GM12874 (cell line): ENCODE data around the gene CDH23.

Source experiments
- TF ChIP-seq, protein P1 (sequence below): IDR thresholded peaks from 2 replicates; pipeline ENCODE4 v1.5.1; 2011; ENCODE audit warnings: low read depth, mild to moderate bottlenecking, control low read depth, low read length, moderate library complexity; ENCODE audit not compliant: insufficient read depth

The CDH23 gene

DNA sequence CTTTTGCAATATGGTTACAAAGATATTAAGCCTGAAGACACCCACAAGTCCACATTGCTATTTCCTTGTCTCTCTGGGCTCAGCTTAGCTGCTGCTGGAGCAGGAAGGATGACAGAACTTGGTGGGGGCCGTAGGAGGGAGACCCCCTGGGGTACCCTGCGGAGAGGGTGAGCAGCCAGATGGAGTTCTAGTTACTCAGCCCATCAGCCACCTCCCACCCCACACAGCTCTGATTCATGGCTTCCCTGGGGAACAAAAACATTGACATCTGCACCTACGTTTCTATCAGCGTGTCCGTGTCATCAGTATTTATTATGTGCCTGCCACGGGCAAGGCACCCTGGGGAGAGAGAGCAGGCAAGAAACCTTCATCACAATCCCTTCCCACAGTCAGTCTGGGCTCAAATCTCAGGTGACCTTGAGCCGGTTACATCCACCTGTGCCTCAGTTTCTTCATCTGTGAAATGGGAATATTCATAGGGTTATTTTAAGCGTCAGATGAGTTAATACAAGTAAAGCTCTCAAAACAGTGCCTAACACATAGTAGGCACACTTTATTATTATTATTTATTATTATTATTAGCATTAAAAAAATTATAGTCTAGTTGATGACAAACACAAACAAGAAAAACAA, 191.3 kb downstream of the CDH23 start:
- TF ChIP-seq, protein P1, sequence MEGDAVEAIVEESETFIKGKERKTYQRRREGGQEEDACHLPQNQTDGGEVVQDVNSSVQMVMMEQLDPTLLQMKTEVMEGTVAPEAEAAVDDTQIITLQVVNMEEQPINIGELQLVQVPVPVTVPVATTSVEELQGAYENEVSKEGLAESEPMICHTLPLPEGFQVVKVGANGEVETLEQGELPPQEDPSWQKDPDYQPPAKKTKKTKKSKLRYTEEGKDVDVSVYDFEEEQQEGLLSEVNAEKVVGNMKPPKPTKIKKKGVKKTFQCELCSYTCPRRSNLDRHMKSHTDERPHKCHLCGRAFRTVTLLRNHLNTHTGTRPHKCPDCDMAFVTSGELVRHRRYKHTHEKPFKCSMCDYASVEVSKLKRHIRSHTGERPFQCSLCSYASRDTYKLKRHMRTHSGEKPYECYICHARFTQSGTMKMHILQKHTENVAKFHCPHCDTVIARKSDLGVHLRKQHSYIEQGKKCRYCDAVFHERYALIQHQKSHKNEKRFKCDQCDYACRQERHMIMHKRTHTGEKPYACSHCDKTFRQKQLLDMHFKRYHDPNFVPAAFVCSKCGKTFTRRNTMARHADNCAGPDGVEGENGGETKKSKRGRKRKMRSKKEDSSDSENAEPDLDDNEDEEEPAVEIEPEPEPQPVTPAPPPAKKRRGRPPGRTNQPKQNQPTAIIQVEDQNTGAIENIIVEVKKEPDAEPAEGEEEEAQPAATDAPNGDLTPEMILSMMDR, result no peak

DNA sequence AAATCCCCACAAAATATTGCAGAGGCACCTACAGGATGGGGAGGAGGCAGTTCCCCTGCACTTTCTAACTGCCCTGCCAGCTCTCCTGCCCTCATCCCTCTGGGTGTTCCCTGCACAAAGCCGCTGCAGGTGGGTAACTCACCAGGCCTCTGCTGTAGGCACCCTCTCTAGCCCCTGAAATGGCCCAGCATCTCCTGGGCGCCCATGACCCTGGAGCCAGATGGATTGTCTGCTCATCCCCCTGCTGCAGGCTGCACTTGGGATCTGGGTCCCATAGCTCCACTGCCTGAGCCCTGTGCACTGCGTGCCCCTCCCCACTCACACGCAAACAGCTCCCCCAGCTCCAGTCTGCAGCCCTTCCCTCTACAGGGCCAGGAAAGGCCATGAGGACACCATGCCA, 192.0 kb downstream of the CDH23 start:
- TF ChIP-seq, protein P1, result no peak

DNA sequence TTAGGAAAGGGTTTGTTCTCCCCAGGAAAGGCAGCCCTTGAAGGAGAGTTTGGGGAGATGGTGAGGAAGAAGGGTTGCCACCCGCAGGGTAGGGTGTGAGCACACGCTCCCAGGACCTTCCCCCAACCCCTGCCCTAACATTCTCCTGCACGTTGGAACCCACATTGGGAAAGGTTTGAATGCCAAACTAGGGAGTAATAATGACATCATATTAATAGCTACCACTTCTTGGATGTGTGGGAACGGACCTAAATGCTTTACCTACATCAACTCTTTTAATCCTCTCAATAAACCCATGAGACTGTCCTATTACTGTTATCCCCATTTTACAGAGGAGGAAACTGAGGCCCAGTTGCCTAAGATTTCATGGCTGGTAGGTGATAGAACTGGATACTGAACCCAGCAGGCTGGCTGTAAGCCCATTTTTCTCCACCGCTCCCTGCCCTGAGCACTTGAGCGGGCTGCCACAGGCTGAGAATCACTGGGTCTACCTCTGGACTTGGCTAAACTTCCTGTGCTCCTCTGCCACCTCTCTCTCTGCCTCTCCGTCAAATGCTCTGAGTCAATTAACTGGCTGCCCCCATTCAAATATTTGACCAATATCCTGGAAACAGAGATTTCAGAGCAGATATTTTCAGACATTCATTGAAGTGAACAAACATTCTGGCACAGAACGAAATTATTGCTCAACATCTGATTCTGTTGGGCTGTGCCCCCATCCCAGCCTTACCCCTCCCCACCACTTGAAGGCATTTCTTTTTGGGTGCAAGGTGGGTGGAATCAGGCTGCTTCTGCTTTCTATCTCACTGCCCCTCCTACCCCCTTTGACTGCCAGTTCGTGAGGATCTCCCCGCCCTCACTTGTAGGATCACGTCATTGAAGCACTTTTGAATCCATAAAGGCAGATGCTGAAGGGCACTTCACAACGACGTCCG, 193.2 kb downstream of the CDH23 start:
- TF ChIP-seq, protein P1, result no peak

DNA sequence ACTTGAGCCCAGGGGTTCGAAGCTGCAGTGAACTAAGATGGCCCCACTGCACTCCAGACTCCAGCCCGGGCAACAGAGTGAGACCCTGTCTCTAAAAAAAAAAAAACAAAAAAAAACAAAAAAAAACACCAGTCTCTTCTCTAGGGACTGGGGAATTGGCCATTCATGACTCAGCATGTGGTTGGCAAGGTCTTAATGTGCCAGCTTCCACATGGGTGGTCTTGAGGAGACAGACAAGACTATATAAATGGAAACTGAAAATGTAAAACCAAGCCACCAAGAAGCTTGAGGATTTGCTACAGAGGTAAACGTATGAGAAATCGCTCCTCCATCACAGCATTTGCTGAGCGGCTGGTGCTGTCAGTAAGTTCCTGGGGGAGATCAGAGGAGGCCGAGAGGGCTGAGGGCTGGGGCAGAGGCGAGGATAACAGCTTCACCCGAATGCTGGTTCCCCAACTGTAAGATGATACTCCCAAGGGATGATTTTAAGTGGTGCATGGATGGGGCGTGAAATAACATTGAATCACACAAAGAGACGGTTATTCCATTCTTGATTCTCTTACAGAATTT, 194.1 kb downstream of the CDH23 start:
- TF ChIP-seq, protein P1, result no peak

DNA sequence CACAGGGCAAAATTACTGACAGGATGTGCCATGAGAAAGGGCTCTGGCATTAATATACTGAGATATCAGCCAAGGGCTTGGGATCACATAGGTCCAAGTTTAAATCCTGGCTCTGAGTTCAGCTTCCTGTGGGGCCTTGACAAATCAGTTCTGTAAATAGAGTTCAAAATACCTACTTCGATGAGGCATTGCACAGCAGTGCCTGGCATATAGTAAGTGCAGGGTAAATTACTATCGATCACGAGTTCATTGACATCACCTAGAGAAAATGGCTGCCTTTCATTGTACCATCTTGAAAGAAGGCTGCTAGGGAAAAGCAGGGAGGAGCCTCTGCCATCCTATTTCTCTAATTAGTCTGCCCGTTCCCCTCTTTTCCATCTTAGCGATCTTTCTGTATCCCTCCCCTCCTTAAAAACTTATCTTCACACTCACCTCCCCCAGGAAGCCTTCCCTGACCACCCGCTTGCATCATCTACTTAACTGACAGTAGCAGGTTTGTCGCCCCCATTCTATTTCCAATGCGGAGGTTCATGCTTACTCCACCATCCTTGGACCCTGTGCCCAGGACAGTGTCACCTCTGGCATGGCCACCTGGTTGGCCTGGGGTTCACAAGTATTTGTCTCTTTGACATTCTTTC, 198.3 kb downstream of the CDH23 start:
- TF ChIP-seq, protein P1, result no peak

GRCh38 chr10:71595649-71596048, 198.9 kb downstream of the CDH23 start:
- TF ChIP-seq, protein P1, result no peak

DNA sequence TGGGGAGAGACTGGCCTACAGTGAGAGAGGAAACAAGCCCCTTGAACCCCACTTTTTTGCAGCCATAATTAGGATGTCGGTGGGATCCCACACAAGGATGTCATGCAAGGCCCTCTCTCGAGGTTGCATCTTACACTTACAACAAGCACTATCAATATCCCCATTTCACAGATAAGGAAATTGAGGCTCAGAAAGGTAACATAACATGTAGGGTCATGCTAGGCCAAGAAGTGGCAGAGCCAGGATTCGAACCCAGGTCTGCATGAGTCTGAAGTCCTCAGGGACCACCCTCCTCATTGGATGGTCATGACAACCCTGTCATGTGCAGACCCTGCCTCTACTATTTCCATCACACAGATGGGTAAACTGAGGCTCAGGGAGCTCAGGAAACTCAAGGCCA, 199.4 kb downstream of the CDH23 start:
- TF ChIP-seq, protein P1, result no peak
